Natural killer cell treated with Interleukin-12 subunit alpha and Interleukin-12 subunit beta and Interleukin-15 and Interleukin-18, amount 100 ng/mL, for 72 hours (primary cell): ENCODE results near the gene COMMD6. TPM values are rescaled to one million over a fixed set of nuclear protein-coding genes. Genes with fewer than 3 reads are reported as not detected.

ENCODE experiments used
- ATAC-seq, 2 donors: fragments of 150-1000 bp; cut with Tn5 transposase in 1 of 2; sonication (Bioruptor Pico), chemical (Tn5 transposase) in 1 of 2; 2 replicates each; pipeline ENCODE4 v1.10.0; 2021
- DNase-seq: peaks from one replicate; pipeline ENCODE4 v3.0.0; 2022; ENCODE audit warnings: low spot score
- H3K27ac Mint-ChIP-seq, 2 donors: 1 replicate in 1 of 2; 2 replicates in 1 of 2; pipeline ENCODE4 v1.8.0; 2022; ENCODE audit warnings: mixed read lengths in 2 of 2, mild to moderate bottlenecking in 1 of 2, moderate library complexity in 1 of 2
- H3K27me3 Mint-ChIP-seq, 2 donors: 1 replicate in 1 of 2; 2 replicates in 1 of 2; pipeline ENCODE4 v1.8.0; 2022; ENCODE audit warnings: mixed read lengths in 2 of 2
- H3K36me3 Mint-ChIP-seq: one replicate; pipeline ENCODE4 v1.8.0; 2022; ENCODE audit warnings: mixed read lengths
- H3K4me1 Mint-ChIP-seq, 2 donors: 1 replicate in 1 of 2; 2 replicates in 1 of 2; pipeline ENCODE4 v1.8.0; 2022; ENCODE audit warnings: low read depth in 2 of 2, mixed read lengths in 2 of 2, mild to moderate bottlenecking in 1 of 2
- H3K4me3 Mint-ChIP-seq: one replicate; pipeline ENCODE4 v1.8.0; 2022; ENCODE audit warnings: mixed read lengths
- H3K9me3 Mint-ChIP-seq: 2 replicates; pipeline ENCODE4 v1.8.0; 2022; ENCODE audit warnings: mixed read lengths
- total RNA-seq, 2 donors: library from RNA; stranded (reverse); gene quantifications; one replicate each; pipeline ENCODE4 v1.2.3, GENCODE V29; 2022

COMMD6 gene
- total RNA-seq, 2 donors from 2014 or later, result 65.4 to 89.6 TPM

GRCh38 chr13:75511051-75511625, 26.5 kb downstream of the COMMD6 start:
- peaks cover 6 to 9% of the 10 kb centered on the region in 2 donors for H3K4me1 Mint-ChIP-seq
- ATAC-seq, result no peak
- no peaks in the 10 kb centered on the region for H3K9me3 Mint-ChIP-seq

DNA sequence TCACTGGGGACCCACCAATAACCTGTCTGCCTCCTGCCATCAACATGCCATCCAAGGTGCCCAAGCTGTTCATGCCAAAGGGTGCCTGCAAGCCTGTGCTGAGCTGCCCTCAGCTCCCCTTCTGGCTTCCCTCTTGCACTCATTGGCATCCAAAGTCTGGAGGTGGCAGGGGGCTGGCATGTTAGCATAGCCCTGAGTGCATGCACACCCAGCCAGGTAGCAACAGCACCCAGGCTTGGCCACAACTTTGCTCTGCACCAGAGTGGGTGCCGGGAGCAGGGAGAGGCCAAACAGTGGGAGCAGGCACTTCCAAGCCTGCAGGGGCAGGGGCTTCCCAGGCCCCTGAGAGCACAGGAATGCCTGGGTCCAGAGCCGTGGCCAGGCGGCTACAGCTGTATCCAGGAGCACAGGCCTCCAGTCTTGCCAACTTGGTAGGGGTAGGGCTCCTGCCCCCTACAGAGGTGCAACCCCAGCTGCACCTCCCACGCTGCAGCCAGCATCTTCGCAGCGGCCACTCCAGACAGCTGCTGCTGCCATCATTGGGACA, 29.6 kb downstream of the COMMD6 start:
- Mint-ChIP-seq H3K9me3 (no peaks in the 10 kb centered on the region), H3K4me1 (peaks cover 0 to 5% of the 10 kb centered on the region in 2 donors), H3K36me3 (no peaks in the 10 kb centered on the region), H3K27ac (no peak overlapping the region), H3K4me3 (no peak overlapping the region), H3K27me3 (peaks cover 0 to 2% of the 10 kb centered on the region in 2 donors)
- no peak for DNase-seq
- ATAC-seq, result peak in 1 of 2 donors; percentile 45

More at GRCh38 chr13:75511051-75511625, 26.5 kb downstream of the COMMD6 start:
- Mint-ChIP-seq H3K27ac (no peak overlapping the region), H3K4me3 (no peak overlapping the region), H3K36me3 (no peaks in the 10 kb centered on the region), H3K27me3 (peaks cover 0 to 8% of the 10 kb centered on the region in 2 donors)
- DNase-seq, result no peak

DNA sequence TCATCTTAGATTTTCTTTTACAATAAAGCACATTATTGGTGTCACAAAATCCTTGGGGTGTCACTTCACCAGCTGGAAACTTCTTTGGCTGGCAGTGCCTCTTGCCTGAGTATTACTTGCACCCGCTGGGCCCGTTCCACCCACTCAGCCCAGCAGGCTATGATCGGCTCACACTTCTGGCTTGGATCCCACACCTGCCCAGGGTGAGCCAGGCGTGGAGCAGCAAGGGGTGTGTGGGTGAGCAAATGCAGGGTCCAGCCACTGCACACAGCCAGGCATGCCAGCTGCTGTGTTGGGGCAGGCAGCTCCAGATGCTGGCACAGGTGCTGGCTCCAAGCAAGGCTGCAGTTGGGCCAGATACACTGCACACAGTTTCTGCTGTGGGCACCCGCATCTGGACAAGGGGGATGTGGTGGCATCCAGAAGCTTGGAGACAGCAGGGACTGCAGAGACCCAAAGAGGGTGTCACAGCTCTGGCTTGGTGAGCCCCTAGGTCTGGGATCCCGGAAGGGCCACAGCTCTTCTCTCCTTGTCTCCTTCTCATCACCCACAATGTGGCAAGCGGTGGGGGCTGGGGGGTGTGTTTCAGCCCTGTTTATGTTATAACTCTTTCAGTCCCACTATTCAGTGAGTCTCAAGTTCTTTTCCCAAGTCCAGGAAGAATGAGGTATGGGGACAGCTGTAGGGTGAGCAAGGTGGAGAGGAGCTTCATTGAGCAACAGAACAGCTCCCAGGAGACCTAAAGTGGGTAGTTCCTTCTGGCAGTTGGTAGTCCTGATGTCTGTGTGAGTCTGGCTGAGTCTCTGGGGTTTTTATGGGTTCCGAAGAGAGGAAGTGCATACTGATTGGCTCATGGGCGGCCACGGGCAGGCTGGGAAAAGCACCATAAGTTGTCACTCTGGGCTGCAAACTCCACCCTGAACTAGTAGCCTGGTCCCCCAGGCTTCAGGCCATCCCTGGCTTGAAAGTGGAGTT, 30.3 kb downstream of the COMMD6 start:
- H3K9me3 Mint-ChIP-seq, result no peaks in the 10 kb centered on the region
- peaks cover 0 to 3% of the 10 kb centered on the region in 2 donors for H3K4me1 Mint-ChIP-seq
- ATAC-seq (peak in 1 of 2 donors; percentile 60), DNase-seq (no peak)
- no peak overlapping the region for H3K4me3 Mint-ChIP-seq
- no peaks in the 10 kb centered on the region for H3K36me3 Mint-ChIP-seq
- H3K27ac Mint-ChIP-seq, result no peak overlapping the region
- H3K27me3 Mint-ChIP-seq, result no peaks in the 10 kb centered on the region

- Mint-ChIP-seq H3K27ac (no peak overlapping the region), H3K27me3 (peaks cover 0 to 5% of the 10 kb centered on the region in 2 donors), H3K4me3 (no peak overlapping the region), H3K36me3 (no peaks in the 10 kb centered on the region), H3K9me3 (no peaks in the 10 kb centered on the region), H3K4me1 (no peaks in the 10 kb centered on the region)
- ATAC-seq, result no peak
- DNase-seq, result no peak
Measured at GRCh38 chr13:75506018-75506417, 31.6 kb downstream of the COMMD6 start.

DNA sequence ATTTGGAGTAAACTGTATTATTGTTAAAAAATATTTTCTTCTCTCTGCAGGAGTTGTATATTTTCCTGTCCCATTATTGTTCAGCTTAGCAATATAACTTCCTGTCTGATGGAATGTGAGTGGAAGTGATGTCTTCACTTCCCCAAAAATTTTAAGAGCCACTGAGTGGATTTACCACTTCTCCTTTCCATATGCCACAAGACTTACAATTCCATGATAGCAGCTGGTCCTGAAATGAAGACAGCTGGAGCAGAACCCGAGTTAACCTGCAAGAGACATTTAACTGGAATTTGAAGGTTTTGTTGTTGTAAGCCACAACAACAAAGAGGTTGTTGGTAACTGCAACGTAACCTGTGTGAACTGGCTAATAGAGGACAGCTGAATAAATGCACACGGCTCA, 32.3 kb downstream of the COMMD6 start:
- DNase-seq, result no peak
- no peak for ATAC-seq
- Mint-ChIP-seq H3K9me3 (no peaks in the 10 kb centered on the region), H3K4me3 (no peak overlapping the region), H3K4me1 (no peaks in the 10 kb centered on the region), H3K36me3 (no peaks in the 10 kb centered on the region), H3K27ac (no peak overlapping the region), H3K27me3 (peaks cover 0 to 6% of the 10 kb centered on the region in 2 donors)

GRCh38 chr13:75495938-75496337, 41.7 kb downstream of the COMMD6 start:
- Mint-ChIP-seq H3K27me3 (peaks cover under 1 to 3% of the 10 kb centered on the region in 2 donors), H3K27ac (no peak overlapping the region), H3K9me3 (no peaks in the 10 kb centered on the region), H3K4me3 (no peak overlapping the region), H3K36me3 (no peaks in the 10 kb centered on the region), H3K4me1 (peaks cover 7 to 9% of the 10 kb centered on the region in 2 donors)
- ATAC-seq, result no peak
- no peak for DNase-seq

GRCh38 chr13:75494491-75494890, 43.1 kb downstream of the COMMD6 start:
- ATAC-seq, result no peak
- no peaks in the 10 kb centered on the region for H3K9me3 Mint-ChIP-seq
- peaks cover 0 to 3% of the 10 kb centered on the region in 2 donors for H3K27me3 Mint-ChIP-seq
- H3K4me1 Mint-ChIP-seq, result peaks cover 14 to 16% of the 10 kb centered on the region in 2 donors
- H3K36me3 Mint-ChIP-seq, result no peaks in the 10 kb centered on the region
- DNase-seq, result no peak
- no peak overlapping the region for H3K27ac Mint-ChIP-seq
- H3K4me3 Mint-ChIP-seq, result no peak overlapping the region

DNA sequence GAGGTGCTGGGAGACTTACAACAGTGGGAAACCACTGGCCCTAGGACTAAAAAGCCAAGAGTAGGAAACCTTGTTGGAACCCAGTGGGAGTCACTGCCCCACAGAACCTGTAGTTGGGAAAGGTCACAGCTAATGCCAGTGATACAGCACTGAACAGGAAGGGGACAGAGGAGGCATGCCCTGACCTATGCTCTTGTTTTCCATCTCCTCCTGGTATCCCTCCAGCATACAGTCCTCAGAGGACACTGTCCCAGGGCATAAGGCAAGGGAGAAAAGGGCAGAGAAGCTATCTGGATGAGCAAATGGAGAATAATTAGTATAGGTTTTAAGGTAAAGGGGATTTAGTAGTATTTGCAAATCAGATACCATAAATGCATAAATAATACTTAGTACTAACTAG, 44.5 kb downstream of the COMMD6 start:
- H3K4me1 Mint-ChIP-seq, result peaks cover 18 to 25% of the 10 kb centered on the region in 2 donors
- H3K9me3 Mint-ChIP-seq, result no peaks in the 10 kb centered on the region
- no peak overlapping the region for H3K4me3 Mint-ChIP-seq
- DNase-seq (no peak), ATAC-seq (no peak)
- H3K27me3 Mint-ChIP-seq, result peaks cover 0 to 3% of the 10 kb centered on the region in 2 donors
- H3K27ac Mint-ChIP-seq, result no peak overlapping the region
- H3K36me3 Mint-ChIP-seq, result no peaks in the 10 kb centered on the region

DNA sequence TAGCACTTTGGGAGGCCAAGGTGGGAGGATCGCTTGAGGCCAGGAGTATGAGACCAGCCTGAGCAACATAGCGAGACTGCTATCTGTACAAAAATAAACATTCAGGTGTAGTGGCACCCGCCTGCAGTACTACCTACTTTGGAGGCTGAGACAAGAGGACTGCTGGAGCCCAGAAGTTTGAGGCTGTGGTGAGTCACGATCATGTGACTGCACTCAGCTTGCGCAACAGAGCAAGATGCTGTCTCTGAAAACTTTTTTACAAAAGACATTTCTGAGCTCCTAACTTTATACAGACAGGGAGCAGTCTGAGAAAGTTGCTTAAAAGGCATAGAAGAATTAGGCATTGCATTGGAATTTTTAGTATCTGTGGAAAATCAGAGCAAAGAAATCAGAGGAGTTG, 45.3 kb downstream of the COMMD6 start:
- Mint-ChIP-seq H3K36me3 (no peaks in the 10 kb centered on the region), H3K9me3 (no peaks in the 10 kb centered on the region), H3K27me3 (peaks cover 0 to 3% of the 10 kb centered on the region in 2 donors), H3K4me1 (peaks cover 20 to 32% of the 10 kb centered on the region in 2 donors), H3K27ac (peak overlapping the region in 1 of 2 donors; percentile 52), H3K4me3 (no peak overlapping the region)
- no peak for DNase-seq
- no peak for ATAC-seq

GRCh38 chr13:75491376-75491775, 46.3 kb downstream of the COMMD6 start:
- ATAC-seq, result no peak
- Mint-ChIP-seq H3K4me1 (peaks cover 25 to 40% of the 10 kb centered on the region in 2 donors), H3K9me3 (no peaks in the 10 kb centered on the region), H3K4me3 (no peak overlapping the region), H3K27ac (peak overlapping the region in 1 of 2 donors; percentile 76), H3K36me3 (no peaks in the 10 kb centered on the region), H3K27me3 (peaks cover 0 to 3% of the 10 kb centered on the region in 2 donors)
- no peak for DNase-seq

GRCh38 chr13:75489502-75490263, 48.0 kb downstream of the COMMD6 start:
- peak; percentile 88 to 90 for ATAC-seq
- peak overlapping the region; percentile 57 to 76 for H3K27ac Mint-ChIP-seq
- DNase-seq, result no peak
- H3K4me1 Mint-ChIP-seq, result peaks cover 38 to 56% of the 10 kb centered on the region in 2 donors
- peak overlapping the region; percentile 82 for H3K4me3 Mint-ChIP-seq
- no peaks in the 10 kb centered on the region for H3K9me3 Mint-ChIP-seq
- H3K36me3 Mint-ChIP-seq, result no peaks in the 10 kb centered on the region
- peaks cover 4 to 8% of the 10 kb centered on the region in 2 donors for H3K27me3 Mint-ChIP-seq

GRCh38 chr13:75486146-75487062, 51.2 kb downstream of the COMMD6 start:
- DNase-seq, result no peak
- Mint-ChIP-seq H3K27me3 (peaks cover 6 to 8% of the 10 kb centered on the region in 2 donors), H3K9me3 (no peaks in the 10 kb centered on the region), H3K4me3 (peak overlapping the region; percentile 50), H3K27ac (peak overlapping the region; percentile 14 to 23), H3K4me1 (peaks cover 35 to 56% of the 10 kb centered on the region in 2 donors), H3K36me3 (no peaks in the 10 kb centered on the region)
- ATAC-seq, result no peak
